NCI-H345 (cell line): Measurements from ENCODE around the gene OR4K2.
"Not testable (repeated sequence)": the region's sequence is repeated elsewhere in the genome, so short reads cannot be mapped to it uniquely, and the experiment has no call there.

ENCODE experiments used
- DNase-seq: peaks from one replicate; lab custom pipeline; 2025; lab: John Stamatoyannopoulos, UW

Gene OR4K2, protein sequence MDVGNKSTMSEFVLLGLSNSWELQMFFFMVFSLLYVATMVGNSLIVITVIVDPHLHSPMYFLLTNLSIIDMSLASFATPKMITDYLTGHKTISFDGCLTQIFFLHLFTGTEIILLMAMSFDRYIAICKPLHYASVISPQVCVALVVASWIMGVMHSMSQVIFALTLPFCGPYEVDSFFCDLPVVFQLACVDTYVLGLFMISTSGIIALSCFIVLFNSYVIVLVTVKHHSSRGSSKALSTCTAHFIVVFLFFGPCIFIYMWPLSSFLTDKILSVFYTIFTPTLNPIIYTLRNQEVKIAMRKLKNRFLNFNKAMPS

DNA sequence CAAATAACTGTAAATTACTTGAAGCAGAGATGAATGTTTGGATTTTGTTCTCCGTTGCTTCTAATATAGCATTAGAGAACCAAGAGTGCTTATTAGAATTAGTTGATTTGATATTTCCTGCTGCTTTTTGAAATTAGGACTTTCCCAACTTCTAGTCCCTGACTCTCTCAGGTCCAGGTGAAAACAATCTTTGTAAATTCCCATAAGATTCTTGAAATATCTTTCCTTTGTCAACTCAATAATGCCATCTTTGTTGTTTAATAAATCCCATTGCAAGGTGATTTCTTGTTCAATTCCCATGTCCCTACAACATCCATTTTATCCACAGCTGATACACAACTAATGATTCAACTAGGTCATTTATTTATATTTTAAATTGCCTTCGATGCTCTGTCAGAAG lies at the start of gene OR4K2:
Gene OR4K2 (plus strand): TSS at position 301 of the 400 bp plus-strand sequence. CDS start 1,126 bp downstream, outside the sequence.
- no peak for DNase-seq

DNA sequence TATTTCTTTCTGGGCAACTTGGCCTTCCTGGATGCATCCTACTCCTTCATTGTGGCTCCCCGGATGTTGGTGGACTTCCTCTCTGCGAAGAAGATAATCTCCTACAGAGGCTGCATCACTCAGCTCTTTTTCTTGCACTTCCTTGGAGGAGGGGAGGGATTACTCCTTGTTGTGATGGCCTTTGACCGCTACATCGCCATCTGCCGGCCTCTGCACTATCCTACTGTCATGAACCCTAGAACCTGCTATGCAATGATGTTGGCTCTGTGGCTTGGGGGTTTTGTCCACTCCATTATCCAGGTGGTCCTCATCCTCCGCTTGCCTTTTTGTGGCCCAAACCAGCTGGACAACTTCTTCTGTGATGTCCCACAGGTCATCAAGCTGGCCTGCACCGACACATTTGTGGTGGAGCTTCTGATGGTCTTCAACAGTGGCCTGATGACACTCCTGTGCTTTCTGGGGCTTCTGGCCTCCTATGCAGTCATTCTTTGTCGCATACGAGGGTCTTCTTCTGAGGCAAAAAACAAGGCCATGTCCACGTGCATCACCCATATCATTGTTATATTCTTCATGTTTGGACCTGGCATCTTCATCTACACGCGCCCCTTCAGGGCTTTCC lies 47.2 kb upstream of the OR4K2 start:
- DNase-seq = not testable (repeated sequence)

DNA sequence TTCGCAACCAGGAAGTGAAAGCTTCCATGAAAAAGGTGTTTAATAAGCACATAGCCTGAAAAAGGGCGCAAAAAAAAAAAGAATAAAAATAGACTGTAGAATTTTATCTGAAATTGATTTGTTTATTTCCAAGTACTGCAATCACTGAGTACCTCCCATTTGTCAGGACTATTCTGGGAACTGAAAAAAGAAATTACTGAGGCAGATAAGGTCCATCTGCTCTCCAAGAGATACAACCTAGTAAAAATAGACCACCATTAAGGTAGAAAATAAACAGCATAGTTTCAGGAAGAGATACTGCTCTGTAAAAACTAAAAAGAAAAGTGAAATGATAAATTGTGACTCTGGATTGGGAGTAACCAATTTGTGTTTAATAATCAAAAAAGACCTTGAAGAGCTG lies 46.6 kb upstream of the OR4K2 start:
- DNase-seq = no peak

DNA sequence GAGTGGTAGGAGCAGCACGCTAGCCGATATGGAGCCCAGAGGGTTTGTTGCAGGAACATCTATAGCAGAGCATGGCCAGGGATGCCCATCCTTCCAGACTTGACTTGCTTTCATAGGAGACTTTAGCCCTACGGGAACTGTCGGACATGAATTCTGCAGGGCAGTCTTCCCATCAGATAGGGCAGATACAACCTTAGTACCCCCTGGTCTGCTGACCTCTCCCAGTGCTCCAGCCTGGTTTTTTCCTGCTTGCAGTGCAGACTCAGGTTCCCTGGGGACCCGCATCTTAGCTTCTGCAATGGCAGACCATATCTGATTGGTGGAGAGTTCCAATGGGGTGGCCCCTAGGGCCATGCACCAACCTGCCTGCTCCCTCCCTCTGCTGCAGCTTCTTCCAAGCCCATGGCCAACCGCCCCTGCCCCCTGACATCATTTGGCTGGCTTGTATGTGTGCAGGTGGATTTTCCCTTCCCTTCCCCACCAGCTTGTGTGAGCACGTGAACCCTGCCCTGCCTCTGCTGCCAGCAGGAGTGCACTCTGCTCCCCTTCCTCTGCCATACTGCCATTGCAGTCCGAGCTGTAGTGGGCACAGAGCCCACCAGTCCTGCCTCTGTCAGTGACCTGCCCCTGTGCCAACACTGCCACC lies 40.6 kb upstream of the OR4K2 start:
- DNase-seq = not testable (repeated sequence)

DNA sequence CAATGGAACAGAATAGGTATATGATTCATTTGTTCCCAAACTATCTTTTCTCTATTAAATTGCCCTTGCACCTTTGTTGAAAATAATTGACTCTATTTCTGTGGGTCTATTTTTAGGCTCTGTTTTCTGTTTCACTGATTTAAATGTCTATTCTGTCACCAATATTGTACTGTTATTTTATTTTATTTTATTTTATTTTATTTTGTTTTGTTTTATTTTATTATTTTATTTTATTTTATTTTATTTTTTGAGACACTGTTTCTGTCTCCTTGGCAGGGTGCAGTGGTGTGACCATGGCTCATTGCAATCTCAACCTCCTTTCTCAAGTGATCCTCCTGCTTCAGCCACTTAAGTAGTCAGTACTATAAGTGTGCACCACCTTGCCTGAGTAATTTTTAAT lies 36.5 kb upstream of the OR4K2 start:
- no peak for DNase-seq

DNA sequence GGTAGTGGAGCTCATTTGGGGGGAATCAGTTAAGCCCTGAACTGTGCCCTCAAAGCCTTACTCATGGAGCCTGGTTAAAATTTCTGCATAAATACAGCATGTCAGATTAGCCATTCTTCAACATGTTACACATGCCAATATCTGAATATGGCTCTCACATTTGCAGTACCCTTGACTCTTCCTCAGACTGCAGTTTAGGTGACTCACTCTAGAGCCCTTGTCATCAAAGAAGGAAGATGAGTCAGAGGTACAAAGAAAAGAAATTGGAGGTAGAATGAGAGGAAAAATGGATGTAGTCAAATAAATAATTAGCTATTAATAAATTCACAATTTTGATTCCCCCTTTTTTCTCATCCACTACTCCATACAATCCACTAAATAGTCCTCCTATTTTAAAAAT lies 23.6 kb upstream of the OR4K2 start:
- no peak for DNase-seq

DNA sequence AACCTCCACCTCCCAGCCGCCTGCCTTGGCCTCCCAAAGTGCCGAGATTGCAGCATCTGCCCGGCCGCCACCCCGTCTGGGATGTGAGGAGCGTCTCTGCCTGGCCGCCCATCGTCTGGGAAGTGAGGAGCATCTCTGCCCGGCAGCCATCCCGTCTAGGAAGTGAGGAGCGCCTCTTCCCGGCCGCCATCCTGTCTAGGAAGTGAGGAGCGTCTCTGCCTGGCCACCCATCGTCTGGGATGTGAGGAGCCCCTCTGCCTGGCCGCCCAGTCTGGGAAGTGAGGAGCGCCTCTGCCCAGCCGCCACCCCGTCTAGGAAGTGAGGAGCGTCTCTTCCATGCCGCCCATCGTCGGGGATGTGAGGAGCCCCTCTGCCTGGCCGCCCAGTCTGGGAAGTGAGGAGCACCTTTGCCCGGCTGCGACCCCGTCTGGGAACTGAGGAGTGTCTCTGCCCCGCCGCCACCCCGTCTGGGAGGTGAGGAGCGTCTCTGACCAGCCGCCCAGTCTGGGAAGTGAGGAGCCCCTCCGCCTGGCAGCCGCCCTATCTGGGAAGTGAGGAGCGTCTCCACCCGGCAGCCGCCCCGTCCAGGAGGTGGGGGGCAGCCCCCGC lies 8.8 kb upstream of the OR4K2 start:
- not testable (repeated sequence) for DNase-seq

DNA sequence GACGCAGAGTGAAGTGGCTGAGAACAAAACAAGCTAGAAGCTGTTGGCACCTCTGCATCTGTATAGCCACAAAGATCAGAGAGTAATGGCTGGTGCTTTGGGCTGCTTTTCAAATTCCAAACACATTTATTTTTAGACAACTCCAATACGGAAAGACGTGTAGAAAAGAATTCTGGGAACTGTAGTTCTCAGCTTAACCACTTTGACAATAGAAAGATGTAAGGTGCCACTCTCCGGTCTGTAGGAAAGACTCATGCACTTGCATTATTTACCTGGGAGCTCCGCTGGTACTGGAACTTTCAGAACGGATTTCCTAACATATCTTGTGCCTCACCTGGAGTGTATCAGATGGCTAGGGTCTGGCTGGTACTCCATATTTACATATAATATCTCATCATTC lies 1.8 kb upstream of the OR4K2 start:
- DNase-seq = no peak

DNA sequence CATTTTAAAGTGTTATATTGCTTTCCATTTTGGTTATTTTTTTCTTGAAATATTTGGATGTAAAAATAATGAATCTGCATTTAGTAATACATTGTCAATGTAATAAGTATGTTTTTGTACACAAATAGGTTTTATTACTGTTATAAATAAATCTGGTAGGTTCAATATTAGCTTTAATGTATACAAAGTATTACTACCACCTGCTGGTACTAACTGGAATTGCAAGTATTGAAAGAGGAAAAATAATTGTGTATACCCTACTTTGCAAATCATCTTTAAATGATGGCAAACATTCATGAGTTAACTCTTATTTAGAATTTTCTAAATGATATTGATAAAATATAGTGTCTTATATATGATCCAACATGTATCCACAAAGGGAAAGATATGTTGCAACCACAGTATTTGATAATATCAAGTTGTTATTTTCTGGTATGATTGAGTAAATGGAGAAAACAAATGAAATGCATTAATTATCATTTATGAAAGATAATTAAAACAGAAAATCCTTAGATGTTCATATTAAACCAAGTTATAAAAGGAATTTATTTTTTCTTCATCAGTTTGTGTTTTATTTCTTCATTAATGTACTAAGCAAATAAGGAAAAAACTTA lies 3.2 kb downstream of the OR4K2 start:
- DNase-seq = no peak

DNA sequence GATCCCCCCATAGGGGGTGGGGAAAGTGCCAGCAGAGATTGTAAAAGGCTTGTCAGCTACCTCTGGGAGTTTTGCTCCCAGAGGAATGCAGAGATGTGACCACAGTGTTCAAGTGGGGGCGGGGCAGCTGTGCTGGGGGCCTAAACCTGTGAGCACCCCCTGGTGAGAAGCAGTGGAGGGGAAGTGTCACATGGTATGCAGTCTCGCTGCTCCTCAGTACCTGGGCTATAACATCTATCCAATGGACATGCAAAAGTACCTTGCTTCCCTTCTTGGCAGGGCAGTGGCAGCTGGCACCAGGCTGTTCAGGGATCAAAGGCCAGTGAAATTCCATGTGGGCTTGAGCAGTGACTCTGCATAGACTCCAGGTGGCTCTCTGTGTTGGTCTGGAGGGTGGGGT lies 20.3 kb downstream of the OR4K2 start:
- DNase-seq = no peak

DNA sequence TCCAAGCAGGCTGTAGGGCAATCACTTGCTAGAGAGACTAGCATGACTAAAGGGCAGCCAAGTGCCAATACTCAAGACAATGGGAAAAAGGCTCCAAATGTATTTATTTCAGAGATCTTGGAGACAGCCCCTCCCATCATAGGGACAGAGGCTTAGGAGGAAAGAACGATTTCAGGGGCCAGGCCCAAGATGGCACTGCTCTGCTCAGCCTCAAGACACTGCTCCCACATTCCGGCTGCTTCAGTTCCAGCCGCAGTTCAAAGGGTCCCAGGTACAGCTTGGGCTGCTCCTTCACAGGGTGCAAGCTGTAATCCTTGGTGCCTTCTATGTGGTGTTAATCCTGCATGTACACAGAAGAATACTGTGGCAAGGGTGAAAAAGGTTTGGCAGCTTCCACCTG lies 26.1 kb downstream of the OR4K2 start:
- DNase-seq = no peak

DNA sequence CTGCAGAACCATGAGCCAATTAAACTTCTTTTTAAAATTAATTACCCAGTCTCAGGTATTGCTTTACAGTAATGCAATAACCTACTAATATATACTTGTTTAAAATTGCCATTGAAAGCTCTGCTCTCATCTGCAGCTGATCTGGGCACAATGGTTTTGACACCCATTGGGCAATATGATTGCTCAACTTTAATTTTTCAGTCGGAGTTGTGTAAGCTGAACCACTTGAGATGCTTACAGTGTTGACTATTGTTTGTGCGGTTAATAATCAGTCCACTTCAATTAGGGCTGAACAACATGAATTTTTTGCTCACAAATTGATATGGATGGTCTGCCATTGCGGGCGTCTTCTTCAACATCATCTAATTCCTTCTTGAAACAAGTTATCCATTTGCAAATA lies 27.5 kb downstream of the OR4K2 start:
- DNase-seq = no peak

DNA sequence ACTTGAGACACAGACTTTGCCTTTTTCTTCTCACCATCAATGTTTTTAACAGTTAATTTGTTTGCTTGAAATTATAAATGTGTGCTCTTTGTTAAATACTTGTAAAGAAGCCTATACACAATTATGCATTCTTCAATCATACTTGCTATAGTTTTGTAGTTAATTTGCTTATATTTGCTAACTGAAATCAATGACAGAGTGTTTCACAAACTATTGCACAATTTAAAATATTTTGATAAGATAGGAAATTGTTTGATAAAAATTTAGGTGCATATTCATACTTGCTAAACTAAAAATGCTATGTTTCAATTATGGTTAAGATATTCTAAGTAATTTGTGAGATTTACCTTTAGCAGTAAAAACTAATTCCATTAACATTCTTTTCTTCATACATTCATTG lies 31.7 kb downstream of the OR4K2 start:
- no peak for DNase-seq

DNA sequence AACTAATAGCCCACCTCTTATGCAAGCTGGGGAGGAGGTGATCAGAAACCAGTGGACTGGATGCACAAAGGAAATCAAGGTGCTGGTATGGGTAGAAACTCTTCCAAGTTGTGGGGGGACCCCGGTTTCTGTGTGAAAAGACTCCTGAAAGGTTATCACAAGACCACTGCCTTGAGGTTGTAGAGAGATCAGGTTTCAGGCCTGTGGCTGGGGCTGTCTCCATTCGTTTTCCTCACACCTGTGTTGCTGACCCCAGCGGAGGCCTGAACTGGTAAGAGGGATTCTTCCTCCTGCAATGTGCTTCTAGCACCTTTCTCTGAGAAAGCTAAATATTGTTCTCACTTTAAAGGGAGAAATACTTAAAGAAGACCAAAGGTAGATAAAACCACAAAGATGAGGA lies 36.2 kb downstream of the OR4K2 start:
- DNase-seq = no peak

DNA sequence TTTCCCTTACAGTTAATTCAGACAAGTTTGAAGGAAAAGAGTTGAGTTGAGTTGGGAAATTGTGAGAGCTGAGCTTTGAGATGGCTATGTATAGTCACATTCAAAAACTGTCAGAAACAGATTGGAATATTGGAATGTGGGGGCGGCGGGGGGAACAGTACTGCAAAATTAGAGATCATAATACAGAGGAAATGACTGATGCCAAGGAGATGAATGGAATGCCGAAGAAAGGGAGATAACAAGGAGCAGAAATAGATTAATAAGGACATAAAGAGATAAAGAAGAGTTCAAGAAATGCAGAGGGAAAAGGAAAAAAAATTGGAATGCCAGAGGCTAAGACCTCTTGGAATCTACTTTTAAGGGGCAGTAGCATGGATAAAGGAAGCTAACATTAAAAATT lies 42.3 kb downstream of the OR4K2 start:
- no peak for DNase-seq

DNA sequence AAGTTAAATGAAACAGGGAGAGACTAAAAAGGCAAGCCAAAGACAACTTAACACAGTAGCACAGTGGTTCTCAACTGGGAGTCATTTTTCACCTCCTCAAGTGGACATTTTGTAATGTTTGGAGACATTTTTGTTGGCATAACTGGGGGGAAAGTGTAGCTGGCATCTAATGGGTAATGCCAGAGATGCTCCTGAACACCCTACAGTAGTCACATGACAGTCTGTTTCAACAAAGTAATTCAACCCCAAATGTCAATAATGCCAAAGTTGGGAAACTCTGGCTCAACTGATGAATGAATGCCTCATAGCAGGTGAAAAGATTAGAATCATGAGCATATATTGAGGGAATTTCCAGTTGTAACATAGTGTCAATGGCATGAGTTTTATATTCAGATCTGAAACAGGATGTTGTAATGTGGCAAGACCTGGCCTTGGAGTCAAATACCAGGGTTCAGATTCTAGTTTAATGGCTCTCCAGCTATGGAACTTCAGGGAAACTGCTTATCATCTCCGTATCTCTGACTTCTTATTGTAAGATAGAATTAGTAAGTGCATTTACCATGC lies 43.1 kb downstream of the OR4K2 start:
- DNase-seq = no peak

DNA sequence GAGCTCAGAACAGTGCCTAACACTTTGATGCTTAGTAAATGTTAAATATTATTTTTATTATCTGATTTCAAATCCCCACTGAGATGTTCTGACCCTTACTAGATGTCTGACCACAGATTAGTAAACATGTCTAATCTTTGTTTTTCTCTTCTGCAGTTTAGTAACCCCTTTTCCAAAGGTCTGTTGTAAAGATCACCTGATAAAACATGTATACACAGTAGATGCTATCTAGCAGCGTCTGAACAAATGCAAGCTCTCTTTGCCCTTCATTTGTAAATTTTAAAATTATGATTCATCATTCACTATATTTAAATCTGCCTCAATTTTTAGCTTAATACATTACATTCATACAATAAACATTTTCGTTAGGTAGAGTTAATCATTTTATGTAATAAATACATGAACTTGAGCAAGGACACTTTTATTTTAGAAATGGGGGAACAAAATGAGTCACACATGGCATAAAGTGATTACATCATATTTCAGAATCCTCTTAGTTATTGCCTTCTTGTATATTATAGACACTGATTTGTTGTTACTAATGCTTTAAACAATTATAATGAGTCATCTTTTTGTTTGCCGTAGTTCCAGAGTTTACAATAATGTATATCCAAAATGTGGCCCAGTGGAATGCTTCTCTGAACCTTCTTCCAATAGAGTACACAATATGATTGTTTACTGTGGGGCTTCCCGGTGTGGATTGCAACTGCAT lies 43.8 kb downstream of the OR4K2 start:
- DNase-seq = no peak

DNA sequence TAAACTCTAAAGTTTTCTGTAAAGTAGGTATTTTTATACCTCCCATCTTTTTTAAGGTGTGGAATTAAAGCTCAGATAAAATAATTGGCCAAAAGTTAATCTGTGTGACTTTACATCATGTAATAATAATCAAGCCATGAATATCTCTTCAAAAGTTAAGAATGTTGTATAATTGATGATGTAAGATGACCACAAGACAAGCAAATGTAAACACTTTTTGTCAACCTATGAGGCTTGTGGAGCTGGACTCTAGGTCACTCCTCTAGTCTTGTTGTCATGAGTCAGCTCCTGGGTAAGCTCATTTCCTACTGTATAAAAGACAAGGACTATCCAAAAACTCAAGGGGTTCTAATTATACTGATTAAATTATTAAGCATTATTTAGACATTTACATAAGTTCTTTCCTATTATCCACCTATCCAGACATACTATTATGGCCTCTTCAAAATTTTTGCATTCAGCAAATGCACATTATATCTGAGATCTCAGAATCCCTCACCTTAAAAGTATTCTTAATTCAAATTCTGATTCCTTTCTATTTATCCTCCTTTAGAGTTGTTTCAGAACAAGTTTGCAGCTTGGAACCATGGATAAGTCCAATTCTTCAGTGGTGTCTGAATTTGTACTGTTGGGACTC lies 45.2 kb downstream of the OR4K2 start, which contains the start of gene OR4K5:
Gene OR4K5 (plus strand): TSS at position 587 of the 637 bp plus-strand sequence. CDS start 0 bp downstream, at position 587.
- no peak for DNase-seq

DNA sequence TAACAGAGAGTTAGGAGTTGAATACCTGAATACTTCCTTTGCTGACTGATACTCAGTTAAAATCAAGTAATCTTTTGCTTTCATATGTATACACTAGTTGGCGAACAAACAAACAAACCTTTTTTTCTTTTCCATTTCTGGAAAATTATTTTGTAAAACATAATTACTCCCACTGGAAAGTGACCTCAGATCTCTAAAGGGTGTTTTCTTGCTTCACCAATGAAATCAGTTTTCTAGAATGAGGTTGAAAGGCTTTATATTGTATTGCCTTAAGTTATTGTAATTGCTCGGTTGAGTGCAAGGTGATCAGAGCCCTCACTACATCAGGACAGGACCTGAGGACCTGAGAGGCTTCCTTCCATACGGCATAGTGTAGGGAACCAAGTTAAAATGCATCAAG lies 55.7 kb downstream of the OR4K2 start, which contains the start of gene OR4K1:
Gene OR4K1 (plus strand): TSS at position 301 of the 400 bp plus-strand sequence. CDS start 4,750 bp downstream, outside the sequence.
- DNase-seq = no peak
